ENCODE results near the gene TSPYL2.

DNA sequence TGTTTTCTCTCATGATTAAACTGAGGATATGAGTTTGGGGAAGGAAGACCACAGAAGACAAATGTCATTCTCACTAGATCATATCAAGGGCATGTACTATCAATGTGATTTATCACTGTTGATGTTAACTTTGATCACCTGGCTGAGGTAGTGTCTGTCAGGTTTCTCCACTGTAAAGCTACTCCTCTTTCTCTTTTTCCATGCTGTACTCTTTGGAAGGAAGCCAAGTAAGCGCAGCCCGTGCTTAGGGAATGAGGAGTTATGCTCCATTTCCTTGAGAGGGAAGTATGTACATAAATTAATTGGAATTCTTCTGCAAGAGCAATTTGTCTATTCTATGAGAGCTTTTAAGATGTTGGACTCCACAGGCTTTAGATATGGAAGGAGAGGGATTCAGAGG lies 7.8 kb downstream of the TSPYL2 start:
- TF ChIP-seq, protein P1, sequence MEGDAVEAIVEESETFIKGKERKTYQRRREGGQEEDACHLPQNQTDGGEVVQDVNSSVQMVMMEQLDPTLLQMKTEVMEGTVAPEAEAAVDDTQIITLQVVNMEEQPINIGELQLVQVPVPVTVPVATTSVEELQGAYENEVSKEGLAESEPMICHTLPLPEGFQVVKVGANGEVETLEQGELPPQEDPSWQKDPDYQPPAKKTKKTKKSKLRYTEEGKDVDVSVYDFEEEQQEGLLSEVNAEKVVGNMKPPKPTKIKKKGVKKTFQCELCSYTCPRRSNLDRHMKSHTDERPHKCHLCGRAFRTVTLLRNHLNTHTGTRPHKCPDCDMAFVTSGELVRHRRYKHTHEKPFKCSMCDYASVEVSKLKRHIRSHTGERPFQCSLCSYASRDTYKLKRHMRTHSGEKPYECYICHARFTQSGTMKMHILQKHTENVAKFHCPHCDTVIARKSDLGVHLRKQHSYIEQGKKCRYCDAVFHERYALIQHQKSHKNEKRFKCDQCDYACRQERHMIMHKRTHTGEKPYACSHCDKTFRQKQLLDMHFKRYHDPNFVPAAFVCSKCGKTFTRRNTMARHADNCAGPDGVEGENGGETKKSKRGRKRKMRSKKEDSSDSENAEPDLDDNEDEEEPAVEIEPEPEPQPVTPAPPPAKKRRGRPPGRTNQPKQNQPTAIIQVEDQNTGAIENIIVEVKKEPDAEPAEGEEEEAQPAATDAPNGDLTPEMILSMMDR (conservative IDR thresholded peaks at IDR 0.05 in 1 of 2, IDR thresholded peaks at IDR 0.05 in 1 of 2; ENCODE audit: extremely low read depth in 1 of 2, insufficient read depth in 1 of 2, low read depth in 1 of 2, low read length in 2 of 2), result no peak
- no peak for TF ChIP-seq EZH2 (IDR thresholded peaks at IDR 0.05; ENCODE audit: borderline replicate concordance, low read length)
